ENCODE results near the gene SPPL2C. TPM values are rescaled to one million over a fixed set of nuclear protein-coding genes. Genes with fewer than 3 reads are reported as not detected.

Gene SPPL2C
- total and polyA plus RNA-seq, 2 of the 13 experiments (the other 11 are each of a cell fraction or from before 2014, with no cell fraction given) = not detected

GRCh38 chr17:45814622-45815606, 29.8 kb upstream of the SPPL2C start (continued):
- no peak for TF ChIP-seq ZNF605 (CRISPR knock-in tag; IDR thresholded peaks at IDR 0.05)
- 0 out of 2 replicates have a peak, but pooled peaks have one; percentile 31 for TF ChIP-seq ZFY (CRISPR knock-in tag; IDR thresholded peaks at IDR 0.05)
- peak; percentile 57 for TF ChIP-seq PATZ1 (CRISPR knock-in tag; IDR thresholded peaks at IDR 0.05)
- TF ChIP-seq ZKSCAN5 (CRISPR knock-in tag; IDR thresholded peaks at IDR 0.05) = 0 out of 2 replicates have a peak, but pooled peaks have one; percentile 57
- TF ChIP-seq DDIT3 (CRISPR knock-in tag; IDR thresholded peaks at IDR 0.05) = no peak
- no peak for TF ChIP-seq SRF (IDR thresholded peaks at IDR 0.05; ENCODE audit: low read depth, low read length)
- TF ChIP-seq ZNF816 (CRISPR knock-in tag; IDR thresholded peaks at IDR 0.05; ENCODE audit: borderline replicate concordance) = no peak
- no peak for TF ChIP-seq PBX2 (CRISPR knock-in tag; IDR thresholded peaks at IDR 0.05)
- TF ChIP-seq ZNF350 (CRISPR knock-in tag; IDR thresholded peaks at IDR 0.05; ENCODE audit: borderline replicate concordance, low read depth) = no peak
- no peak for TF ChIP-seq SRY (CRISPR knock-in tag; IDR thresholded peaks at IDR 0.05)
- peak; percentile 24; the same call in 1 of the 2 replicates for TF ChIP-seq ZNF687 (CRISPR knock-in tag; IDR thresholded peaks at IDR 0.05)
- no peak for TF ChIP-seq ZNF777 (CRISPR knock-in tag; IDR thresholded peaks at IDR 0.05)

Measured in HepG2 (cell line).